Caco-2 (cell line): ENCODE measurements around the gene HSD11B2. TPM values are rescaled to one million over a fixed set of nuclear protein-coding genes. Genes with fewer than 3 reads are reported as not detected.

Source experiments
- BruUV-seq: library from RNA; stranded (reverse); fragments of 400-500 nt; replicated peaks from 2 replicates; lab custom pipeline; 2021; lab: Mats Ljungman, UMichigan
- CTCF ChIA-PET: fragments of 300-600 bp; sonication (Branson Sonifier 250); formaldehyde crosslinking; loops from one replicate; lab custom pipeline; 2022; ENCODE audit warnings: antibody characterized with exemption; lab: Charles Lee
- POLR2A ChIA-PET: fragments of 300-600 bp; sonication (Branson Sonifier 250); formaldehyde crosslinking; loops from one replicate; lab custom pipeline; 2022; ENCODE audit warnings: antibody characterized with exemption; lab: Charles Lee
- DNase-seq, 2 experiments: peaks; one replicate each; pipeline versions ENCODE4 v3.0.0 to v3.0.0-alpha.2; 2020 to 2022
- H3K27me3 ChIP-seq: replicated peaks from 2 replicates; pipeline ENCODE4 v1.6.0; 2011; ENCODE audit warnings: low read length; ENCODE audit not compliant: control insufficient read depth, insufficient read depth
- H3K36me3 ChIP-seq: 2 replicates; pipeline ENCODE4 v1.5.1; 2011; ENCODE audit warnings: low read length; ENCODE audit not compliant: control insufficient read depth, insufficient read depth
- H3K4me1 ChIP-seq: fragments of 250-450 bp; sonication (Bioruptor Pico); 2 replicates; pipeline ENCODE4 v1.5.1; 2020; ENCODE audit warnings: mild to moderate bottlenecking
- H3K4me3 ChIP-seq: 2 replicates; pipeline ENCODE4 v1.5.1; 2011; ENCODE audit warnings: low read depth, mild to moderate bottlenecking, control low read depth, low read length
- H3K9me3 ChIP-seq: fragments of 250-450 bp; sonication (Bioruptor Pico); 2 replicates; pipeline ENCODE4 v1.5.1; 2020; ENCODE audit warnings: mild to moderate bottlenecking, moderate library complexity
- H3K27ac Mint-ChIP-seq: one replicate; pipeline ENCODE4 v1.8.0; 2022; ENCODE audit warnings: mixed read lengths; ENCODE audit not compliant: unreplicated experiment
- H3K27me3 Mint-ChIP-seq: one replicate; pipeline ENCODE4 v1.8.0; 2022; ENCODE audit warnings: mixed read lengths; ENCODE audit not compliant: insufficient read depth, unreplicated experiment
- H3K36me3 Mint-ChIP-seq: one replicate; pipeline ENCODE4 v1.8.0; 2022; ENCODE audit warnings: mild to moderate bottlenecking, mixed read lengths; ENCODE audit not compliant: insufficient read depth, unreplicated experiment
- H3K4me1 Mint-ChIP-seq: one replicate; pipeline ENCODE4 v1.8.0; 2022; ENCODE audit warnings: low read depth, mixed read lengths; ENCODE audit not compliant: unreplicated experiment
- H3K4me3 Mint-ChIP-seq: one replicate; pipeline ENCODE4 v1.8.0; 2022; ENCODE audit warnings: mild to moderate bottlenecking, moderate library complexity, mixed read lengths; ENCODE audit not compliant: unreplicated experiment
- H3K9me3 Mint-ChIP-seq: one replicate; pipeline ENCODE4 v1.8.0; 2022; ENCODE audit warnings: mixed read lengths; ENCODE audit not compliant: unreplicated experiment
- CTCF ChIP-seq, 2 experiments: fragments of 200-600 bp in 1 of 2; IDR thresholded peaks; 1 replicate in 1 of 2; 2 replicates in 1 of 2; pipeline versions ENCODE4 v1.5.1 to v1.8.0; 2011 to 2022; ENCODE audit warnings: antibody characterized with exemption in 1 of 2, control low read depth in 1 of 2, inconsistent platforms in 1 of 2, low read depth in 1 of 2, low read length in 1 of 2, mild to moderate bottlenecking in 1 of 2, moderate library complexity in 1 of 2; ENCODE audit not compliant: insufficient read depth in 1 of 2, severe bottlenecking in 1 of 2, unreplicated experiment in 1 of 2
- intact Hi-C: fragments of 100-400 bp; cut with micrococcal nuclease; formaldehyde crosslinking; loops from one replicate; pipeline ENCODE4 v1.10.0; 2022; ENCODE audit not compliant: unreplicated experiment
- total RNA-seq: library from RNA; stranded (reverse); gene quantifications from 2 replicates; pipeline ENCODE4 v1.2.3, GENCODE V29; 2022

Gene HSD11B2
- total RNA-seq, 1 experiment from 2014 or later: 11.3 TPM

GRCh38 chr16:67431775-67432505, 1.0 kb downstream of the HSD11B2 start:
- ChIA-PET CTCF (interaction anchor here (0.6 to 1.5 kb wide), 5 partner anchors 16 to 185 kb away, joined by 3 to 6 read pairs (median 4); no protein-coding TSS in a partner anchor), POLR2A (interaction anchor here (0.6 to 0.7 kb wide), 5 partner anchors 8 to 166 kb away, joined by 3 to 14 read pairs (median 3); no protein-coding TSS in a partner anchor)
- Histone ChIP-seq H3K4me1 (peaks cover 19% of the 10 kb centered on the region), H3K9me3 (no peaks in the 10 kb centered on the region), H3K4me3 (peak overlapping the region; percentile 56), H3K36me3 (no peaks in the 10 kb centered on the region), H3K27me3 (no peaks in the 10 kb centered on the region)
- Mint-ChIP-seq H3K27me3 (no peaks in the 10 kb centered on the region), H3K4me1 (peaks cover 10% of the 10 kb centered on the region), H3K4me3 (peak overlapping the region; percentile 91), H3K27ac (no peak overlapping the region), H3K9me3 (no peaks in the 10 kb centered on the region), H3K36me3 (peaks cover 7% of the 10 kb centered on the region)
- intact Hi-C loops: loop anchor here (1.0 to 5.0 kb wide), 2 partner anchors 28 to 50 kb away; partner anchors contain the start of genes AGRP and ATP6V0D1
- no peak for DNase-seq
- no peak for TF ChIP-seq CTCF (IDR thresholded peaks at IDR 0.05; ENCODE audit: insufficient read depth in 1 of 2, low read depth in 1 of 2, low read length in 1 of 2, severe bottlenecking in 1 of 2, unreplicated experiment in 1 of 2)
- BruUV-seq: no TSS peak

- Histone ChIP-seq H3K4me3 (no peak overlapping the region), H3K27me3 (no peaks in the 10 kb centered on the region), H3K4me1 (peaks cover 19% of the 10 kb centered on the region), H3K9me3 (no peaks in the 10 kb centered on the region), H3K36me3 (no peaks in the 10 kb centered on the region)
- intact Hi-C loops: loop anchor here (5.0 kb wide), 1 partner anchor 50 kb away; the partner anchor contains the start of genes AGRP and ATP6V0D1
- Mint-ChIP-seq H3K4me3 (no peak overlapping the region), H3K9me3 (no peaks in the 10 kb centered on the region), H3K4me1 (peaks cover 6% of the 10 kb centered on the region), H3K36me3 (peaks cover 6% of the 10 kb centered on the region), H3K27ac (no peak overlapping the region), H3K27me3 (no peaks in the 10 kb centered on the region)
- BruUV-seq: TSS peak; percentile 31
- ChIA-PET POLR2A (interaction anchor here (0.6 kb wide), 1 partner anchor 8 kb away, joined by 3 read pairs; no protein-coding TSS in a partner anchor), CTCF (no interaction called here)
- no peak for DNase-seq
- TF ChIP-seq CTCF (IDR thresholded peaks at IDR 0.05; ENCODE audit: insufficient read depth in 1 of 2, low read depth in 1 of 2, low read length in 1 of 2, severe bottlenecking in 1 of 2, unreplicated experiment in 1 of 2): no peak
Measured at GRCh38 chr16:67432506-67432890, 1.6 kb downstream of the HSD11B2 start.

- Histone ChIP-seq H3K4me1 (peaks cover 19% of the 10 kb centered on the region), H3K27me3 (no peaks in the 10 kb centered on the region), H3K4me3 (no peak overlapping the region), H3K9me3 (no peaks in the 10 kb centered on the region), H3K36me3 (peaks cover 2% of the 10 kb centered on the region; the same call in 1 of the 2 replicates)
- H3K4me3 Mint-ChIP-seq: no peak overlapping the region
- H3K27ac Mint-ChIP-seq: peak overlapping the region; percentile 8
- TF ChIP-seq CTCF (IDR thresholded peaks at IDR 0.05; ENCODE audit: insufficient read depth in 1 of 2, low read depth in 1 of 2, low read length in 1 of 2, severe bottlenecking in 1 of 2, unreplicated experiment in 1 of 2): no peak
- no peaks in the 10 kb centered on the region for H3K4me1 Mint-ChIP-seq
- POLR2A ChIA-PET: interaction anchor here (0.6 kb wide), 2 partner anchors 145 to 186 kb away, joined by 3 to 5 read pairs; no protein-coding TSS in a partner anchor
- peaks cover 11% of the 10 kb centered on the region for H3K36me3 Mint-ChIP-seq
- H3K9me3 Mint-ChIP-seq: no peaks in the 10 kb centered on the region
- no peaks in the 10 kb centered on the region for H3K27me3 Mint-ChIP-seq
- BruUV-seq: no TSS peak
- no peak for DNase-seq
- CTCF ChIA-PET: interaction anchor here (0.7 kb wide), 2 partner anchors 76 to 95 kb away, joined by 3 to 4 read pairs; partner anchors contain the start of gene RIPOR1
- intact Hi-C loops: loop anchor here (5.0 kb wide), 1 partner anchor 49 kb away; the partner anchor contains the start of genes AGRP and ATP6V0D1
Measured at GRCh38 chr16:67433131-67433719, 2.3 kb downstream of the HSD11B2 start.
